HepG2 (cell line): ENCODE data around the gene DALRD3. TPM values are rescaled to one million over a fixed set of nuclear protein-coding genes. Genes with fewer than 3 reads are reported as not detected.

Experiments used
- AFF4 ChIP-seq: sonication (generic); formaldehyde crosslinking; IDR thresholded peaks from 2 replicates; pipeline ENCODE4 v1.4.0; 2020; ENCODE audit warnings: missing genetic modification reagents
- DMAP1 ChIP-seq: IDR thresholded peaks from 2 replicates; pipeline ENCODE4 v1.6.1; 2016
- ESRRA ChIP-seq: sonication (generic); formaldehyde crosslinking; IDR thresholded peaks from 2 replicates; pipeline ENCODE4 v1.5.1; 2020; ENCODE audit warnings: mild to moderate bottlenecking, low read depth, missing genetic modification reagents
- FIP1L1 ChIP-seq: fragments of 200-400 bp; formaldehyde crosslinking; IDR thresholded peaks from 2 replicates; pipeline ENCODE4 v1.6.1; 2018; ENCODE audit warnings: low read depth, mild to moderate bottlenecking, low read length, moderate library complexity, borderline replicate concordance; ENCODE audit not compliant: insufficient read depth
- HNF4G ChIP-seq, 2 experiments: sonication (generic) in 1 of 2; formaldehyde crosslinking in 1 of 2; IDR thresholded peaks; 2 replicates each; pipeline versions ENCODE4 v1.4.0 to v1.6.1; 2011 to 2020; ENCODE audit warnings: borderline replicate concordance in 2 of 2, low read depth in 2 of 2, mild to moderate bottlenecking in 2 of 2, low read length in 1 of 2, missing genetic modification reagents in 1 of 2, moderate library complexity in 1 of 2
- KLF15 ChIP-seq: sonication (generic); formaldehyde crosslinking; IDR thresholded peaks from 2 replicates; pipeline ENCODE4 v1.8.1; 2023; ENCODE audit warnings: borderline replicate concordance, mild to moderate bottlenecking, inconsistent platforms, missing genetic modification reagents, mixed read lengths
- MLXIP ChIP-seq: sonication (generic); formaldehyde crosslinking; IDR thresholded peaks from 2 replicates; pipeline ENCODE4 v1.9.0; 2021; ENCODE audit warnings: missing genetic modification reagents, borderline replicate concordance
- NFE2L2 ChIP-seq: fragments of 150-350 bp; IDR thresholded peaks from 2 replicates; pipeline ENCODE4 v1.6.1; 2014; ENCODE audit warnings: low read length
- NFKBIZ ChIP-seq: IDR thresholded peaks from 2 replicates; pipeline ENCODE4 v1.6.1; 2018; ENCODE audit warnings: missing genetic modification reagents, missing compliant biosample characterization
- SKI ChIP-seq: fragments of 450-650 bp; IDR thresholded peaks from one replicate; pipeline ENCODE4 v1.6.1; 2018; ENCODE audit warnings: mild to moderate bottlenecking; ENCODE audit not compliant: partially characterized antibody
- SMC3 ChIP-seq: IDR thresholded peaks from 2 replicates; pipeline ENCODE4 v1.6.1; 2011; ENCODE audit warnings: low read length, improper control_type of control experiment
- SNAPC2 ChIP-seq: sonication (generic); formaldehyde crosslinking; IDR thresholded peaks from 2 replicates; pipeline ENCODE4 v1.8.1; 2022; ENCODE audit warnings: mild to moderate bottlenecking, missing genetic modification reagents
- SOX13 ChIP-seq, 3 experiments: fragments of 450-650 bp in 1 of 3; sonication (generic) in 1 of 3; formaldehyde crosslinking in 1 of 3; IDR thresholded peaks in 2 of 3; conservative IDR thresholded peaks in 1 of 3; 2 replicates each; pipeline versions ENCODE4 v1.5.0 to v1.6.1; 2016 to 2020; ENCODE audit warnings: antibody characterized with exemption in 1 of 3, mild to moderate bottlenecking in 1 of 3, missing compliant biosample characterization in 1 of 3, missing genetic modification reagents in 1 of 3, moderate library complexity in 1 of 3
- STAG1 ChIP-seq: sonication (generic); formaldehyde crosslinking; IDR thresholded peaks from 2 replicates; pipeline ENCODE4 v1.4.0; 2020; ENCODE audit warnings: missing genetic modification reagents
- STAT6 ChIP-seq: sonication (generic); formaldehyde crosslinking; IDR thresholded peaks from 2 replicates; pipeline ENCODE4 v1.4.0; 2020; ENCODE audit warnings: missing genetic modification reagents, mild to moderate bottlenecking, borderline replicate concordance
- ZNF382 ChIP-seq: sonication (generic); formaldehyde crosslinking; IDR thresholded peaks from 2 replicates; pipeline ENCODE4 v1.5.0; 2020; ENCODE audit warnings: missing genetic modification reagents, mild to moderate bottlenecking, borderline replicate concordance
- ZNF629 ChIP-seq: sonication (generic); formaldehyde crosslinking; conservative IDR thresholded peaks from 2 replicates; pipeline ENCODE4 v1.5.0; 2020; ENCODE audit warnings: missing genetic modification reagents
- ZNF850 ChIP-seq: sonication (generic); formaldehyde crosslinking; conservative IDR thresholded peaks from 2 replicates; pipeline ENCODE4 v1.9.0; 2021; ENCODE audit warnings: mild to moderate bottlenecking, missing genetic modification reagents
- polyA plus RNA-seq, 8 experiments: library from polyadenylated mRNA; depleted of rRNA in 3 of 8; stranded (reverse) in 7 of 8; unstranded in 1 of 8; fragments of >200 nt; fragmentation: Illumina TruSeq in 4 of 8; extraction: Trizol in 4 of 8; gene quantifications; 2 replicates each; pipeline versions ENCODE4 v1.2.1 to v1.2.3, GENCODE V29; 2011 to 2016; ENCODE audit warnings: low read depth in 4 of 8, missing spikeins in 1 of 8, mixed read lengths in 1 of 8; ENCODE audit not compliant: insufficient read depth in 1 of 8
- total RNA-seq, 5 experiments: library from RNA; depleted of rRNA; stranded (reverse); fragments of >200 nt; fragmentation: Illumina TruSeq; extraction: Trizol; gene quantifications; 2 replicates each; pipeline ENCODE4 v1.2.3, GENCODE V29; 2016; ENCODE audit warnings: low read depth in 1 of 5

The DALRD3 gene
- total and polyA plus RNA-seq, 2 of the 13 experiments (the other 11 are each of a cell fraction or from before 2014, with no cell fraction given) = 19.9 to 36.5 TPM

DNA sequence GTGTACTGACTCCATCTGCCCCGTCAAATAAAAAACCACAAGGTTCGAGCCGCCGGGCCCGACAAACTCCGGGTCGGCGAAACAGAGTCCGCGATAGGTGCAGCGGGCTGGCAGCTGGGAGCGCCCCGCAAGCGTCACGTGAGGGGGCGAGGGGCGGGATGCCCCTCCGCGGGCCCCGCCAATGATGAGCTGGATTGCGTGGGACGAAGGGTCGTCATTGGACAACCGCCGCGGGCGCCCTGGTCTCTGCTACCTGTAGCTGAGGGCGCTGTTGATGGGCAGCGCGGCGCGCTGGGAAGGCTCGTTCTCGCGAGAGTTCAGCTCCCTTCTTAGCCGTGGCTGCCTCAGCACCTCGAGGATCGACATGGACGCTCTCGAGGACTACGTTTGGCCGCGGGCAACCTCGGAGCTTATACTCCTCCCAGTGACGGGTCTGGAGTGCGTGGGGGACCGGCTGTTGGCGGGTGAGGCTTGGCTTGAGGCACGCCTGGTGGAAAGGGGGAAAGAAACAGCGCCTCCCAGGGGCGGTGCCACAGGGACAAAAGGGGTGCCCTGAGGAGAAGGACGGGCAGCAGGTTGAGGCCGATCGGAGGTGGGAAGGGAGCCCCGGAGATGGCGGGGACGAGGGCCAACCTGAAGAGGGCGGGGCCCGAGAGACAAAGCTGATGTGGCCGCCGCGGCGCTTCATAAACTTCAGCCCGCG lies 11.2 kb downstream of the DALRD3 start, which contains the start of gene WDR6 (continued):
- no peak for TF ChIP-seq STAG1
- no peak for TF ChIP-seq ZNF382 (CRISPR knock-in tag)
- no peak for TF ChIP-seq ZNF629
- TF ChIP-seq FIP1L1 = no peak
- peak; percentile 88 for TF ChIP-seq DMAP1
- no peak for TF ChIP-seq HNF4G (IDR thresholded peaks at IDR 0.05; ENCODE audit: borderline replicate concordance, low read depth, low read length)
- no peak for TF ChIP-seq HNF4G (CRISPR knock-in tag; IDR thresholded peaks at IDR 0.05; ENCODE audit: borderline replicate concordance, low read depth)
- no peak for TF ChIP-seq STAT6 (CRISPR knock-in tag)
- peak; percentile 79 for TF ChIP-seq AFF4
- TF ChIP-seq ZNF850 (CRISPR knock-in tag) = no peak
- 0 out of 2 replicates have a peak, but pooled peaks have one; percentile 3 for TF ChIP-seq SOX13 (IDR thresholded peaks at IDR 0.05)
- TF ChIP-seq SOX13 (CRISPR knock-in tag; conservative IDR thresholded peaks at IDR 0.05 in 1 of 2, IDR thresholded peaks at IDR 0.05 in 1 of 2) = no peak
- TF ChIP-seq SKI = no peak
- TF ChIP-seq SNAPC2 (CRISPR knock-in tag) = no peak
- peak; percentile 38 for TF ChIP-seq ESRRA (CRISPR knock-in tag)
- TF ChIP-seq NFE2L2 = no peak
- no peak for TF ChIP-seq SMC3
- 0 out of 2 replicates have a peak, but pooled peaks have one; percentile 35 for TF ChIP-seq NFKBIZ (CRISPR knock-in tag)
- peak; percentile 73; the same call in 1 of the 2 replicates for TF ChIP-seq KLF15
- no peak for TF ChIP-seq MLXIP (CRISPR knock-in tag)
